ENCODE measurements around the gene NQO2.
"Not testable (repeated sequence)": the region's sequence is repeated elsewhere in the genome, so short reads cannot be mapped to it uniquely, and the experiment has no call there.

The NQO2 gene

GRCh38 chr6:3016473-3017280 lies 17.0 kb downstream of the NQO2 start:
- DNase-seq: no peak

DNA sequence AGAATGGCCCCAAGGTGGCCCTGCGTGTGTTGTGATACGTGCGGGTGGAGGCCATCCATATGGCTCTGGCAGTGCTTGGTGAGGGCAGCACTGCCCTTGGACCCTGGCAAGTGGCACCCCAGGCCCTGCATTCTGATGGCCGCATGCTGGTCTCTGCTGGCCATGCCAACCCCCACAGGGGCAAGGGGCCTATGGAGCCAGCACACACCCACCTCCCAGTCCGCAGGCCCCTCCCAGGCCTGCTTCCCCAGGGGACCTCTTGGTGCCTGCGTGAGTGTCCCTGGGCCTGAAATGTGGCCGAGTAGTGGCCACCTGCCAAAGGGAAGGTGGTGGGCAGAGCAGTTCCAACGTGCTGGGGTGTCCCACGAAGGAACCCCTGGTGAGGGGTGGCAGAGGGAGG lies 17.6 kb downstream of the NQO2 start:
- DNase-seq: no peak

- DNase-seq: no peak
Observed at GRCh38 chr6:3019065-3019464, 19.4 kb downstream of the NQO2 start.

GRCh38 chr6:3019749-3020320 lies 20.1 kb downstream of the NQO2 start:
- DNase-seq: no peak

DNA sequence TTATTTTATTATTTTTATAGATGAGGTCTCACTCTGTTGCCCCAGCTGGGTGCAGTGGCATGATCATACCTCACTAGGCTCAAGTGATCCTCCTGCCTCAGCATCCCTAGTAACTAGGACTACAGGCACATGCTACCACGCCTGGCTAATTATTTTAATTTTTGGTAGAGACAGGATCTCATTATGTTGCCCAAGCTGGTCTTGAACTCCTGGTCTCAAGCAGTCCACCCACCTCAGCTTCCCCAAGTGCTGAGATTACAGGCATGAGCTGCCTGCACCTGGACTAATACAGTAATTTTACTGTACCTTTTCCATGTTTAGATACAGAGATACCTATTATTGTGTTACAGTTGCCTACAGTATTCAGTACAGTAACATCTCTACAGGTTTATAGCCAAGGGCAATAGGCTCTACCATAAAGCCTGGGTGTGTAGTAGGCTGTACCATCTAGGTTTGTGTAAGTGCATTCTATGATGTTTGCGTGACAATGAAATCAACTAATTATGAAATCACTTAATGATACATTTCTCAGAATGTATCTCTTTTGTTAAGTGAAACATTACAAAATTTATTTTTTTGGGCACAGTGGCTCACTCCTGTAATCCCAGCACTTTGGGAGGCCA lies 21.4 kb downstream of the NQO2 start:
- DNase-seq: not testable (repeated sequence)

GRCh38 chr6:3022765-3023662 lies 23.3 kb downstream of the NQO2 start:
- DNase-seq: no peak

GRCh38 chr6:3023663-3024483 lies 24.2 kb downstream of the NQO2 start:
- DNase-seq: peak; percentile 80

DNA sequence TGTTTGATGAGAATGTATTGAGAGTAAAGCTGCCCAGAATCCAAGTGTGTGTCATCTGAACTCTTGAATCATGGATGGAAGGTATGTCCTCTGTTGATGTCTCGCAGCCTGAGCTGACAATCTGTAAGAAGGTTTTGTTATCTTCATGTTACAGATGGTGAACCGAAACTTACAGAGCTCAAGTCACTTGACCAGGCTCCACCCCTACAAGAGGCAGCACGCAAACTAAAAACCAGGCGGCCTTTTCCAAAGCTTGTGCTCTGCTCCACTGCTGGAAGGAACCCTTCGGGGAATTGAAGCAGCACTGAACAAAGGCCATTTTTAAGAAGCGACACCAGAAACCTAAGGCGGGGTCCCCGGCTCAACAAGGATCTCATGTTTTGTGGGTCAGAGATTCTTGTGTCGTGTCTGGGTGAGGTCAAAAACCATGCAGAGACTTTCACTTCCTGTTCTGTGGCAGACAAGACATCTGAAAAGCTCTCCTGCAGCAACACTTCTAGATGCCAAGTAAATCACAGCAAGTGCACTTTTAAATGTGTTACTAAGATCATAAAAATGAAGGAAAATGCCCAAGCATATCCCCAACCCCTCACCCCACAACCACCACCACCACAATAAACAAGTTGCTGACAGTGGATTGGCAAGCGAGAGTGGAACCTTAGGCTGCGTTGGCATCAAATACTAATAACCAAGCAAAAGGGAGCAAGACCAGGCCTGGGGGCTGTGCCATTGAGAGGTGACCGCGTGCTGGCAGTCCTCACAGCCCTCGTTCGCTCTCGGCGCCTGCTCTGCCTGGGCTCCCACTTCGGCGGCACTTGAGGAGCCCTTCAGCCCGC lies 27.3 kb downstream of the NQO2 start:
- DNase-seq: no peak

DNA sequence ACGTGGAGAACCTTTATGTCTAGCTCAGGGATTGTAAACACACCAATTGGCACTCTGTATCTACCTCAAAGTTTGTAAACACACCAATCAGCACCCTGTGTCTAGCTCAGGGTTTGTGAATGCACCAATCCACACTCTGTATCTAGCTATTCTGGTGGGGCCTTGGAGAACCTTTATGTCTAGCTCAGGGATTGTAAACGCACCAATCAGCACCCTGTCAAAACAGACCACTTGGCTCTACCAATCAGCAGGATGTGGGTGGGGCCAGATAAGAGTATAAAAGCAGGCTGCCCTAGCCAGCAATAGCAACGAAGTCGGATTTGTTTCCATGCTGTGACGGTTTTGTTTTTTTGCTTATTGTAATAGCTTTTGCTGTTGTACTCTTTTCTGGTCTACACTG lies 28.5 kb downstream of the NQO2 start:
- DNase-seq: not testable (repeated sequence)

DNA sequence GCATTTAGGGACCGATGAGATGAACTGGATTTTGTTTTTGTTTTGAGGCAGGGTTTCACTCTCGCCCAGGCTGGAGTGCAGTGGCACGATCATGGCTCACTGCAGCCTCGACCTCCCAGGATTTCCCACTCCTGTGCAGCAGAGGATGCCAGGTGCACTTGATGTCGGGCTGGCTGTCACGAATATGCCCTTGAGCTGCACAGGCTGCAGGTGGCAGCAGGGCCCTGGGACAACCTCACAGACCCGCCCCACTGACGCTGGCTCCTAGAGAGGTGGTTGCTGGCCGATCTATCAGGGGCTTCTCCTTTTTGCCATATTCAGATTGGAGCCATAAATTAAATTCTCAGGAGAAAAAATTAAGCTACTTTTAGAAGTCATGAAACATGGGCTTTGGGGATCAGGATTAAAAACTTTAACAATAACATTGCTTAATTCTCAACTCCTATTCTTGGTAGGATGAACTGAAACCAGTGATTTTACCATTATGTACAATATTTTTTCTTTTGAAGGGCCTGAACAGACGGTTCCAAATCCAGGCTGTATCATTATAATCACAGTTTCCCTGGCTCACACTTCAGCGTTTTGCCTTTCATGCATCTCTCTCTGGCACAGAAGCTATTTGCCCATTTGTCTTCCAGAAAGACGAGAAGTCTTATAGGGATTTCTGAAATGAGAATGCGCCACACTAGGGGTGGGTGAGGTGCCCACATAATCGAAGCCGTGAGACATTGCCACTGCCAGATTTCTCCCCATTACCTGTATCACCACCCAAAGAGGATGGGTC lies 32.4 kb downstream of the NQO2 start:
- no peak for DNase-seq

- no peak for DNase-seq
Observed at GRCh38 chr6:3032986-3033385, 33.3 kb downstream of the NQO2 start.

GRCh38 chr6:3033652-3034051 lies 34.0 kb downstream of the NQO2 start:
- DNase-seq: no peak

GRCh38 chr6:3035397-3035796 lies 35.7 kb downstream of the NQO2 start:
- DNase-seq: no peak

DNA sequence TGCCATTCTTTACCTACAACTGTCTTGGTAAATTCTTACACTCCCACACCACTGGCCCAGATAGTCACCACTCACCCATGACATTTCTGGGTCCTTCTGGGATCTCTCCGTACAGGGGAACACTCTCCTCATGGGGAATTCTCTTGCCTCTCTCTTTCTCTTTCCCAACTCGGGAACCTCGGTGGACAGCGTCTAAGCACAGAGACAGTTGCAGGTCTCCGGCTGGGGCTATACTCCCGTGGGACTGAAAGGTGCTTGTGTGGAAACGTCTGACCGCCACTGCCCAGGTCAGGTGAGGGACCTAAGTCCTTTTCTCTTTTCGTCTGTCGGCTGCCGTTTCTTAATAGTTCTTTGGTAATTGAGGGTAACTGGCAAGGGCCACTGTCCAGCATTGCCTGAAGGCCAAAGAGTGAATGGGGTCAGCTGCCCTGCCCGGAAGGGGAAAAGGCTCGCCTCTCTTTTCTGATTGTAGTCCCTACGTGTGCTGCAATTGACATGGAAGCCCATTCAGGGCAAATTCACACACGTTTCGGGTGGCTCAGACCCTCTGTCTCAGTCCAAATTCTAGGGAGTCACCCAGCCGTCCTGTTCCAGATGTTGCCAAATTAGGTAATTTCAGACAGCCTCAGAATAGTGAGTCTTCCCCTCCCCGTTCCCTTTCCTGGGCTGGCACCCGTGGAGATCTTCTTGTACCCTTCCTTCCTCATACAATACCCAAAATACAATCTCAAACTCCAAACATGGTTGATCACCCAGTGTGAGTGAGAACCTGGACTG lies 37.4 kb downstream of the NQO2 start:
- no peak for DNase-seq

DNA sequence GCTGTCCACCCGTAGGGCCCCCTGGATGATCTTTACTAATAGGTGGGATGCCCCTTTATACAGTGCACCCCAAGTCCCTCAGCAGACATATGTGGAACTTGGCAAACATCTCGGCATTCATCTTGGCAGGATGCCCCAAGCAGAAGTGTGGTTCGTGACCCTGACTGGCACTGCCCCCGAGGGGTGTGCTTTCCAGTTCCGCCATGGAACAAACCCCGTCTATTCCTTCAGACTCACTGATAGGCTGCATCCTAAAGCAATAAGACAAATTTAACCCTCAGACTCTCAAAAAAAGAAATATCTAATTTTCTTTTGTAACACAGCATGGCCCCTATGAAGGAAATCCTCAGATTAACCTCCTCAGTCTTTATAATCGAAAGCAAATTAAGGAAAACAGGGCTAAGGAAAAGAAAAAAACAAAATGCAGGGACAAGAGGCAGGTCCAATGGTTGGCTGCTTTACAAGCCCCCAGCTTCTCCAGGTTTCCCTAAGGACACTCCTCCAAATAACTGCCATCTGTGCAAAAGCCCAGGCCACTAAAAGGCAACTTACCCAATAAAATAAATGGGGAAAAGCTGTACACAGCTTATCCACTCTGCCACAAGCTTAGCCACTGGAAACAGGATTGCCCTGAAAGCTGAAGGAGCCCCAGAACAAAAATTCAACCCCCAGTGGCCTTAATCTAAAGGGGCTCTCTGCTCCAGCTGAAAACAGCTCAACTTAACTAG lies 38.1 kb downstream of the NQO2 start:
- no peak for DNase-seq

DNA sequence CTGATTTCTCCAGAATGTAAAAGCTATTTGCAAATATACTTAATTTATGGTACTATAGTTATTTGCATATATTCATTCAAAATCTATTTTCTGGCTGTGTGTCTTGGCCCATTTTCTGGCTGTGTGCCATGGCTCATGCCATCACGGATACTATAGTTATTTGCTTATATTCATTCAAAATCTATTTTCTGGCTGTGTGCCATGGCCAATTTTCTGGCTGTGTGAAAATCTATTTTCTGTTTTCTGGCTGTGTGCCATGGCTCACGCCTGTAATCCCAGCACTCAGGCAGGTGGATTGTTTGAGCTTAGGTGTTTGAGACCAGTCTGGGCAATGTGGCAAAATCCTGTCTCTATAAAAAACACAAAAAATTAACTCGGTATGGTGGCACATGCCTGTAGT lies 39.7 kb downstream of the NQO2 start:
- peak; percentile 66 for DNase-seq

DNA sequence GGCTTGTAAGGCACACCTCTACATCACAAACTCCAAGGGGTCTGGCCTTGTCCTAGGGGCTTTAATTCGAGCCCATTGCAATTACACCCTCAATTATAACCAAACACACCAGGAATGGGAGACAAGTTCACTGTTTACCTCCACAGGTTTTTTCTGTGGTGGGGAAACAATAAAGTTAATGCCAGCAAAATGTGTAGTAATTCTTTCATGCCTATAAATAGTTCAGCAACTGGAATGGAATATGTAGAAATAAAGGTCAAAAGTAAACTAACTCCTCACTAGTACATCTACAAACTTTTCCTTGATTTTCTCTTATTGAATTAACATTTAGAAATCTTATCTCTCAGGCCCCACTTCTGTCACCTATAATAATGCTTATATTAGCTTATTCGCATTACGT lies 41.5 kb downstream of the NQO2 start:
- no peak for DNase-seq

DNA sequence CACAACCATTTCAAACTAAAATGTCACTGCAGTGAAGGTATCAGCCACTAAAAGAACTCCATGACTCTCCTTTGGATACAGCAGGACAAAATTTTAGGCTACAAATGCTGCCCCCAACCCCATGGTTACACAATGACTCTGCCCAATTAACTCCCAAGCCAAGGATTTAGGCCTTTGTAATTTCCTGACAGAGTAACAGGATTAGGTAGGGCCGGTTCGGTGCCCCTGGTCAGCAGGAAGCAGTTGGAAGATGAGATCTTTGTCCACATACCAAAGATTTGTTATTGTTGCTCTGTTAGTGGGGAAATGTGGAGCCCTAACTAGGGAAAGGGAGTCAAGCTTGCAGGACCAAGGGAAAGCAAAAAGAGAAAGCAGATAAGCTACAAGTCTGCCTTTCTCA lies 41.9 kb downstream of the NQO2 start:
- DNase-seq: no peak

GRCh38 chr6:3045369-3045768 lies 45.7 kb downstream of the NQO2 start:
- DNase-seq: peak; percentile 97

Measured in NCI-H2029 (cell line).